22Rv1 (cell line): ENCODE data around the gene IGF1.

Source experiments
- H3K27ac ChIP-seq: fragments of 450-650 bp; 2 replicates; pipeline ENCODE4 v1.5.1; 2017
- CTCF ChIP-seq: fragments of 450-650 bp; IDR thresholded peaks from 2 replicates; pipeline ENCODE4 v1.5.1; 2017; ENCODE audit warnings: mild to moderate bottlenecking
- ZFX ChIP-seq: fragments of 450-650 bp; IDR thresholded peaks from 2 replicates; pipeline ENCODE4 v1.6.1; 2017; ENCODE audit warnings: antibody characterized with exemption, borderline replicate concordance

Gene IGF1

GRCh38 chr12:102438827-102439210 is 41.5 kb downstream of the IGF1 start:
- no peak for TF ChIP-seq ZFX
- no peak for TF ChIP-seq CTCF
- H3K27ac ChIP-seq, result no peak overlapping the region

GRCh38 chr12:102438047-102438826 is 42.1 kb downstream of the IGF1 start:
- TF ChIP-seq CTCF (no peak), ZFX (no peak)
- H3K27ac ChIP-seq, result no peak overlapping the region

- no peak overlapping the region for H3K27ac ChIP-seq
- no peak for TF ChIP-seq CTCF
These were observed 42.9 kb downstream of the IGF1 start for GRCh38 chr12:102437511-102437910.

- no peak overlapping the region for H3K27ac ChIP-seq
- TF ChIP-seq ZFX, result no peak
- TF ChIP-seq CTCF, result no peak
These were observed 43.5 kb downstream of the IGF1 start for GRCh38 chr12:102436867-102437266.

- TF ChIP-seq CTCF (no peak), ZFX (no peak)
- no peak overlapping the region for H3K27ac ChIP-seq
These were observed 44.4 kb downstream of the IGF1 start for GRCh38 chr12:102435827-102436436.

GRCh38 chr12:102433304-102433703 is 47.1 kb downstream of the IGF1 start:
- H3K27ac ChIP-seq, result no peak overlapping the region
- TF ChIP-seq ZFX (no peak), CTCF (no peak)

GRCh38 chr12:102430661-102431060 is 49.7 kb downstream of the IGF1 start:
- TF ChIP-seq ZFX (no peak), CTCF (no peak)
- no peak overlapping the region for H3K27ac ChIP-seq
